PC-3 (cell line): Measurements from ENCODE around the gene EFCAB11. TPM values are rescaled to one million over a fixed set of nuclear protein-coding genes. Genes with fewer than 3 reads are reported as not detected.

ENCODE experiments used
- ATAC-seq: fragments of 200-7000 bp; cut with Tn5 transposase; 2 replicates; pipeline ENCODE4 v1.9.1; 2020; ENCODE audit warnings: mild to moderate bottlenecking, moderate library complexity
- Bru-seq: library from RNA; stranded (reverse); fragments of 400-500 nt; gene quantifications from one replicate; lab custom pipeline; 2021; lab: Mats Ljungman, UMichigan
- BruChase-seq, 2 experiments: library from RNA; stranded (reverse); fragments of 400-500 nt; gene quantifications; one replicate each; lab custom pipeline; 2021; lab: Mats Ljungman, UMichigan
- BruUV-seq: library from RNA; stranded (reverse); fragments of 400-500 nt; replicated peaks from 2 replicates; lab custom pipeline; 2021; lab: Mats Ljungman, UMichigan
- CTCF ChIA-PET: fragments of 300-600 bp; sonication (Branson Sonifier 250); formaldehyde crosslinking; loops from one replicate; lab custom pipeline; 2022; ENCODE audit warnings: antibody characterized with exemption; lab: Charles Lee
- POLR2A ChIA-PET: fragments of 300-600 bp; sonication (Branson Sonifier 250); formaldehyde crosslinking; loops from one replicate; lab custom pipeline; 2022; ENCODE audit warnings: antibody characterized with exemption; ENCODE audit not compliant: unreplicated experiment; lab: Charles Lee
- DNase-seq: peaks from one replicate; pipeline ENCODE4 v3.0.0-alpha.2; 2015
- H2AFZ ChIP-seq: fragments of 300-600 bp; sonication (generic); 2 replicates; pipeline ENCODE4 v1.6.0; 2016; ENCODE audit warnings: antibody characterized with exemption, low read length
- H3F3A ChIP-seq: fragments of 300-600 bp; sonication (generic); one replicate; pipeline ENCODE4 v1.6.0; 2017; ENCODE audit warnings: antibody characterized with exemption, low read length, control low read depth, mild to moderate bottlenecking; ENCODE audit not compliant: unreplicated experiment
- H3K27ac ChIP-seq: fragments of 300-600 bp; sonication (generic); 2 replicates; pipeline ENCODE4 v1.5.1; 2016; ENCODE audit warnings: mild to moderate bottlenecking, low read length
- H3K27me3 ChIP-seq: fragments of 300-600 bp; sonication (generic); 2 replicates; pipeline ENCODE4 v1.6.1; 2016; ENCODE audit warnings: low read length, mixed read lengths
- H3K36me3 ChIP-seq: fragments of 300-600 bp; sonication (generic); 2 replicates; pipeline ENCODE4 v1.6.1; 2016; ENCODE audit warnings: low read depth, mixed run types, low read length, mixed read lengths
- H3K4me1 ChIP-seq: fragments of 300-600 bp; sonication (generic); 2 replicates; pipeline ENCODE4 v1.5.1; 2016; ENCODE audit warnings: low read length; ENCODE audit not compliant: insufficient read depth
- H3K4me2 ChIP-seq: fragments of 300-600 bp; sonication (generic); 2 replicates; pipeline ENCODE4 v1.6.0; 2016; ENCODE audit warnings: low read length
- H3K4me3 ChIP-seq: fragments of 300-600 bp; sonication (generic); 2 replicates; pipeline ENCODE4 v1.5.1; 2016; ENCODE audit warnings: mild to moderate bottlenecking, low read length, mixed read lengths
- H3K79me2 ChIP-seq: fragments of 300-600 bp; sonication (generic); 2 replicates; pipeline ENCODE4 v1.6.1; 2017; ENCODE audit warnings: low read length, mixed read lengths
- H3K9ac ChIP-seq: fragments of 300-600 bp; sonication (generic); 2 replicates; pipeline ENCODE4 v1.6.0; 2016; ENCODE audit warnings: mild to moderate bottlenecking, low read length
- H3K9me2 ChIP-seq: fragments of 300-600 bp; sonication (generic); replicated peaks from 2 replicates; pipeline ENCODE4 v1.6.1; 2016; ENCODE audit warnings: mixed run types, low read length, mixed read lengths
- H3K9me3 ChIP-seq: fragments of 300-600 bp; sonication (generic); 2 replicates; pipeline ENCODE4 v1.6.1; 2016; ENCODE audit warnings: low read length, mixed read lengths
- H4K20me1 ChIP-seq: fragments of 300-600 bp; sonication (generic); 2 replicates; pipeline ENCODE4 v1.6.1; 2016; ENCODE audit warnings: low read length, mixed read lengths
- CTCF ChIP-seq: fragments of 300-600 bp; sonication (generic); conservative IDR thresholded peaks from 2 replicates; pipeline ENCODE4 v1.5.1; 2017; ENCODE audit warnings: antibody characterized with exemption, low read depth, mild to moderate bottlenecking, low read length
- EZH2 ChIP-seq: fragments of 300-600 bp; sonication (generic); IDR thresholded peaks from one replicate; pipeline ENCODE4 v1.6.1; 2017; ENCODE audit warnings: antibody characterized with exemption, mild to moderate bottlenecking, low read length; ENCODE audit not compliant: unreplicated experiment
- EZH2phosphoT487 ChIP-seq: fragments of 300-600 bp; sonication (generic); IDR thresholded peaks from 2 replicates; pipeline ENCODE4 v1.6.1; 2018; ENCODE audit warnings: mild to moderate bottlenecking, antibody characterized with exemption, low read length, borderline replicate concordance
- intact Hi-C: fragments of 100-400 bp; cut with micrococcal nuclease; formaldehyde crosslinking; loops from 2 replicates; pipeline ENCODE4 v1.9.0; 2023
- long read RNA-seq: library from polyadenylated mRNA; unstranded; transcript quantifications from one replicate; pipeline ENCODE4 v2.0.0, GENCODE V29; 2021; ENCODE audit not compliant: unreplicated experiment
- total RNA-seq: library from RNA; depleted of rRNA; stranded (reverse); fragments of >200 nt; gene quantifications from 2 replicates; pipeline ENCODE4 v1.2.3, GENCODE V29; 2014; rRNA removed

Gene EFCAB11
- total RNA-seq: 7.0 and 10.0 TPM in 2 replicates
- Bru-seq, nascent RNA: percentile 53 among the genes with signal in this experiment
- BruChase-seq, experiment 1, labeled RNA remaining after a 6-hour chase: percentile 65 among the genes with signal in this experiment
- BruChase-seq, experiment 2, labeled RNA remaining after a 2-hour chase: percentile 54 among the genes with signal in this experiment
- long read RNA-seq, partial matches to known transcripts: 0 of 8 reads
- long read RNA-seq, other reads (novel, unspliced or antisense): 6 of 8 reads

DNA sequence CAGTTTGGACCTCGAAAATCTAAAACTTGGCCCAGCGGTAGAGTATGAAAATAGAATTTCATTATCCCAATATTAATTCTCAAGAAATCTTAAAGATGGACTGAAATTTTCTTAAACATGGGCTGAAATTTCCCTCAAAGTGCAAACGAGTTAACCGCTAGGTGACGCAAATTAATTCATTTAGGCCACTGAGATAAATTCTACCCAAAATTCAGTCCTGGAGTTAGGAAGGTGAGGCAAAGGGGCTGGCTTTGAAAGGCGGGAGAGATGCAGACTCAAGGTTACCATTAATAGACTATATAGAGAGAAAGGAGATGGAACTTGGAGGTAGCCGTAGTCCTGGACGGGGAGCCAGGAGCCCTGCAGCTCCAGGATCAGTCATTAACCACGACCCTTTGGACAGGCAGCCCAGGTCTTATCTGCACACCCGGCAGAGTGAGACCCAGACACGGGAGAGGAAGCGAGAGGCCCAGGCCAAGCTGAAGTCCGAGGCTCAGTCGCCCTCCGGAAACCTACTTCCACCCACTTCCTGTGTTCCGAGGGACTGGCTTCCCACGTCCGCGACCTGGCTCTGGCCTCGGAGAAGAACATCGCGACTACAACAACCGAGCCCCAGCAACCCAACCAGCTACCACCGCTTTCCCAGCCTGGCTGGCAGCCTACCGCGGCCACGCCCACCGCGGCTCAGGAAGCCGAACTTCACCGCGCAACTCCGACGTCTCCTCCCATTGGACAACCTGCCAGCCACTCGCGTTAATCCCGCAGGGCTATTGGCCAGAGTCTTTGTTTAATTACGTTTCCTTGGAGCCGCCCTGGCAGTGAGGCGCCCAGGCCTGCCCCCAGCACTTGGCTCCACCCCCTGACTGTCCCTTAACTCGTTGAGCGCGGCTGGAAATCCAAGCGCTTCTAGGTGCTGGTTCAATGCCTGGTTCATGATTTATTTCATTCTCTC lies at the start of gene EFCAB11:
EFCAB11 (minus strand) TSS at position 661 of the 952 bp plus-strand sequence; CDS start at position 591, 70 bp downstream.
- POLR2A ChIA-PET: interaction anchor here (0.6 to 0.7 kb wide), 2 partner anchors 11 to 539 kb away, joined by 3 to 6 read pairs; no protein-coding TSS in a partner anchor
- TSS peak; percentile 66 for BruUV-seq
- intact Hi-C loops: loop anchor here (1.0 to 5.0 kb wide), 3 partner anchors 15 to 1392 kb away; partner anchors contain the start of gene ZC3H14

GRCh38 chr14:90003526-90004307 lies 49.2 kb upstream of the EFCAB11 start:
- intact Hi-C loops: no loop called here
- no peak for DNase-seq
- no peak overlapping the region for H3K9ac ChIP-seq
- no peak overlapping the region for H3K27ac ChIP-seq
- ChIA-PET POLR2A (no interaction called here), CTCF (no interaction called here)
- H3K79me2 ChIP-seq: no peaks in the 10 kb centered on the region
- H3F3A ChIP-seq: no peaks in the 10 kb centered on the region
- H3K27me3 ChIP-seq: no peaks in the 10 kb centered on the region
- H3K4me1 ChIP-seq: no peaks in the 10 kb centered on the region
- no peak overlapping the region for H3K4me3 ChIP-seq
- no TSS peak for BruUV-seq
- H3K4me2 ChIP-seq: no peak overlapping the region
- H4K20me1 ChIP-seq: no peaks in the 10 kb centered on the region
- ATAC-seq: no peak
- H3K36me3 ChIP-seq: peaks cover 3% of the 10 kb centered on the region; the same call in 1 of the 2 replicates
- no peak for TF ChIP-seq EZH2phosphoT487
- no peak for TF ChIP-seq EZH2
- no peak for TF ChIP-seq CTCF
- no peaks in the 10 kb centered on the region for H3K9me2 ChIP-seq
- H2AFZ ChIP-seq: no peak overlapping the region
- H3K9me3 ChIP-seq: no peaks in the 10 kb centered on the region

More for the DNA sequence above, at the start of gene EFCAB11:
- TF ChIP-seq EZH2phosphoT487 (no peak), CTCF (peak; percentile 40; the same call in 1 of the 2 replicates)
- Histone ChIP-seq H3K4me2 (peak within 1 kb of the TSS; percentile 98), H3K27me3 (no peaks in the 10 kb centered on the region), H3K27ac (peak within 1 kb of the TSS; percentile 61), H3K4me1 (peaks cover 20% of the 10 kb centered on the region), H3K79me2 (peaks cover 42% of the 10 kb centered on the region), H3K9ac (peak within 1 kb of the TSS; percentile 96), H3K4me3 (peak within 1 kb of the TSS; percentile 81), H3K36me3 (peaks cover 19% of the 10 kb centered on the region), H3K9me3 (no peaks in the 10 kb centered on the region), H2AFZ (peak within 1 kb of the TSS; percentile 97), H3F3A (no peaks in the 10 kb centered on the region), H4K20me1 (peaks cover 11% of the 10 kb centered on the region; the same call in 1 of the 2 replicates), H3K9me2 (no peaks in the 10 kb centered on the region)
- DNase-seq (peak; percentile 99), ATAC-seq (peak; percentile 75)
- CTCF ChIA-PET: interaction anchor here (0.6 to 0.9 kb wide), 3 partner anchors 15 to 557 kb away, joined by 3 read pairs; no protein-coding TSS in a partner anchor
